ENCODE data around the gene IL25.

IL25 gene

GRCh38 chr14:23404331-23404900, 31.8 kb downstream of the IL25 start:
- Histone ChIP-seq H3K27me3 (ENCODE audit: control insufficient read depth, insufficient read depth, low read length) (peaks cover 5% of the 10 kb centered on the region; the same call in 1 of the 2 replicates), H3K9me3 (ENCODE audit: control insufficient read depth, insufficient read depth, low read length) (no peaks in the 10 kb centered on the region), H3K4me3 (ENCODE audit: low read depth, low read length) (no peak overlapping the region), H3K9ac (ENCODE audit: low read depth, low read length) (no peak overlapping the region), H3K4me1 (ENCODE audit: control insufficient read depth, insufficient read depth, low read length) (no peaks in the 10 kb centered on the region), H3K36me3 (ENCODE audit: control insufficient read depth, insufficient read depth, low read length) (no peaks in the 10 kb centered on the region), H3K27ac (ENCODE audit: low read depth, low read length) (no peak overlapping the region)

- no peak overlapping the region for H3K9ac ChIP-seq (ENCODE audit: low read depth, low read length)
- peaks cover 5% of the 10 kb centered on the region; the same call in 1 of the 2 replicates for H3K27me3 ChIP-seq (ENCODE audit: control insufficient read depth, insufficient read depth, low read length)
- no peaks in the 10 kb centered on the region for H3K4me1 ChIP-seq (ENCODE audit: control insufficient read depth, insufficient read depth, low read length)
- no peak overlapping the region for H3K27ac ChIP-seq (ENCODE audit: low read depth, low read length)
- H3K4me3 ChIP-seq (ENCODE audit: low read depth, low read length): no peak overlapping the region
- no peaks in the 10 kb centered on the region for H3K9me3 ChIP-seq (ENCODE audit: control insufficient read depth, insufficient read depth, low read length)
- H3K36me3 ChIP-seq (ENCODE audit: control insufficient read depth, insufficient read depth, low read length): no peaks in the 10 kb centered on the region
Observed at GRCh38 chr14:23405096-23405495, 32.5 kb downstream of the IL25 start.

GRCh38 chr14:23405516-23406025, 33.0 kb downstream of the IL25 start:
- Histone ChIP-seq H3K9ac (ENCODE audit: low read depth, low read length) (no peak overlapping the region), H3K4me3 (ENCODE audit: low read depth, low read length) (no peak overlapping the region), H3K36me3 (ENCODE audit: control insufficient read depth, insufficient read depth, low read length) (no peaks in the 10 kb centered on the region), H3K27ac (ENCODE audit: low read depth, low read length) (no peak overlapping the region), H3K4me1 (ENCODE audit: control insufficient read depth, insufficient read depth, low read length) (no peaks in the 10 kb centered on the region), H3K27me3 (ENCODE audit: control insufficient read depth, insufficient read depth, low read length) (peaks cover 5% of the 10 kb centered on the region; the same call in 1 of the 2 replicates), H3K9me3 (ENCODE audit: control insufficient read depth, insufficient read depth, low read length) (no peaks in the 10 kb centered on the region)

GRCh38 chr14:23406244-23406643, 33.6 kb downstream of the IL25 start:
- H3K27me3 ChIP-seq (ENCODE audit: control insufficient read depth, insufficient read depth, low read length): peaks cover 5% of the 10 kb centered on the region; the same call in 1 of the 2 replicates
- no peak overlapping the region for H3K27ac ChIP-seq (ENCODE audit: low read depth, low read length)
- H3K4me3 ChIP-seq (ENCODE audit: low read depth, low read length): no peak overlapping the region
- H3K4me1 ChIP-seq (ENCODE audit: control insufficient read depth, insufficient read depth, low read length): no peaks in the 10 kb centered on the region
- no peaks in the 10 kb centered on the region for H3K36me3 ChIP-seq (ENCODE audit: control insufficient read depth, insufficient read depth, low read length)
- no peak overlapping the region for H3K9ac ChIP-seq (ENCODE audit: low read depth, low read length)
- H3K9me3 ChIP-seq (ENCODE audit: control insufficient read depth, insufficient read depth, low read length): no peaks in the 10 kb centered on the region

GRCh38 chr14:23406725-23407355, 34.2 kb downstream of the IL25 start:
- Histone ChIP-seq H3K36me3 (ENCODE audit: control insufficient read depth, insufficient read depth, low read length) (no peaks in the 10 kb centered on the region), H3K9me3 (ENCODE audit: control insufficient read depth, insufficient read depth, low read length) (no peaks in the 10 kb centered on the region), H3K4me1 (ENCODE audit: control insufficient read depth, insufficient read depth, low read length) (no peaks in the 10 kb centered on the region), H3K27ac (ENCODE audit: low read depth, low read length) (no peak overlapping the region), H3K9ac (ENCODE audit: low read depth, low read length) (no peak overlapping the region), H3K4me3 (ENCODE audit: low read depth, low read length) (no peak overlapping the region), H3K27me3 (ENCODE audit: control insufficient read depth, insufficient read depth, low read length) (peaks cover 5% of the 10 kb centered on the region; the same call in 1 of the 2 replicates)

GRCh38 chr14:23407516-23408306, 35.1 kb downstream of the IL25 start, which contains the start of gene MYH6:
MYH6 (minus strand) TSS chr14:23408273; CDS start chr14:23407223, 1,050 bp downstream.
- H3K4me3 ChIP-seq (ENCODE audit: low read depth, low read length): no peak within 1 kb of the TSS
- no peaks in the 10 kb centered on the region for H3K9me3 ChIP-seq (ENCODE audit: control insufficient read depth, insufficient read depth, low read length)
- H3K36me3 ChIP-seq (ENCODE audit: control insufficient read depth, insufficient read depth, low read length): no peaks in the 10 kb centered on the region
- H3K27me3 ChIP-seq (ENCODE audit: control insufficient read depth, insufficient read depth, low read length): peaks cover 5% of the 10 kb centered on the region; the same call in 1 of the 2 replicates
- H3K4me1 ChIP-seq (ENCODE audit: control insufficient read depth, insufficient read depth, low read length): no peaks in the 10 kb centered on the region
- no peak within 1 kb of the TSS for H3K9ac ChIP-seq (ENCODE audit: low read depth, low read length)
- no peak within 1 kb of the TSS for H3K27ac ChIP-seq (ENCODE audit: low read depth, low read length)

GRCh38 chr14:23408307-23408630, 35.7 kb downstream of the IL25 start:
- H3K4me1 ChIP-seq (ENCODE audit: control insufficient read depth, insufficient read depth, low read length): no peaks in the 10 kb centered on the region
- H3K9ac ChIP-seq (ENCODE audit: low read depth, low read length): no peak overlapping the region
- H3K27ac ChIP-seq (ENCODE audit: low read depth, low read length): no peak overlapping the region
- H3K9me3 ChIP-seq (ENCODE audit: control insufficient read depth, insufficient read depth, low read length): no peaks in the 10 kb centered on the region
- H3K36me3 ChIP-seq (ENCODE audit: control insufficient read depth, insufficient read depth, low read length): no peaks in the 10 kb centered on the region
- H3K27me3 ChIP-seq (ENCODE audit: control insufficient read depth, insufficient read depth, low read length): peaks cover 2% of the 10 kb centered on the region; the same call in 1 of the 2 replicates
- H3K4me3 ChIP-seq (ENCODE audit: low read depth, low read length): no peak overlapping the region

GRCh38 chr14:23409475-23409874, 36.9 kb downstream of the IL25 start:
- Histone ChIP-seq H3K9ac (ENCODE audit: low read depth, low read length) (no peak overlapping the region), H3K27ac (ENCODE audit: low read depth, low read length) (no peak overlapping the region), H3K27me3 (ENCODE audit: control insufficient read depth, insufficient read depth, low read length) (no peaks in the 10 kb centered on the region), H3K36me3 (ENCODE audit: control insufficient read depth, insufficient read depth, low read length) (no peaks in the 10 kb centered on the region), H3K4me1 (ENCODE audit: control insufficient read depth, insufficient read depth, low read length) (no peaks in the 10 kb centered on the region), H3K4me3 (ENCODE audit: low read depth, low read length) (no peak overlapping the region), H3K9me3 (ENCODE audit: control insufficient read depth, insufficient read depth, low read length) (no peaks in the 10 kb centered on the region)

- no peak overlapping the region for H3K4me3 ChIP-seq (ENCODE audit: low read depth, low read length)
- H3K9me3 ChIP-seq (ENCODE audit: control insufficient read depth, insufficient read depth, low read length): no peaks in the 10 kb centered on the region
- H3K36me3 ChIP-seq (ENCODE audit: control insufficient read depth, insufficient read depth, low read length): no peaks in the 10 kb centered on the region
- no peak overlapping the region for H3K27ac ChIP-seq (ENCODE audit: low read depth, low read length)
- no peaks in the 10 kb centered on the region for H3K27me3 ChIP-seq (ENCODE audit: control insufficient read depth, insufficient read depth, low read length)
- H3K4me1 ChIP-seq (ENCODE audit: control insufficient read depth, insufficient read depth, low read length): no peaks in the 10 kb centered on the region
- H3K9ac ChIP-seq (ENCODE audit: low read depth, low read length): no peak overlapping the region
Observed at GRCh38 chr14:23409966-23410635, 37.5 kb downstream of the IL25 start.

- H3K36me3 ChIP-seq (ENCODE audit: control insufficient read depth, insufficient read depth, low read length): no peaks in the 10 kb centered on the region
- no peaks in the 10 kb centered on the region for H3K4me1 ChIP-seq (ENCODE audit: control insufficient read depth, insufficient read depth, low read length)
- no peaks in the 10 kb centered on the region for H3K27me3 ChIP-seq (ENCODE audit: control insufficient read depth, insufficient read depth, low read length)
- H3K9ac ChIP-seq (ENCODE audit: low read depth, low read length): no peak overlapping the region
- no peak overlapping the region for H3K27ac ChIP-seq (ENCODE audit: low read depth, low read length)
- H3K9me3 ChIP-seq (ENCODE audit: control insufficient read depth, insufficient read depth, low read length): no peaks in the 10 kb centered on the region
- H3K4me3 ChIP-seq (ENCODE audit: low read depth, low read length): no peak overlapping the region
Observed at GRCh38 chr14:23411563-23412525, 39.2 kb downstream of the IL25 start.

Data from HUES48 (cell line).